Measurements from ENCODE around the gene NFKBIZ.
"Not testable (repeated sequence)": the region's sequence is repeated elsewhere in the genome, so short reads cannot be mapped to it uniquely, and the experiment has no call there.

NFKBIZ gene

DNA sequence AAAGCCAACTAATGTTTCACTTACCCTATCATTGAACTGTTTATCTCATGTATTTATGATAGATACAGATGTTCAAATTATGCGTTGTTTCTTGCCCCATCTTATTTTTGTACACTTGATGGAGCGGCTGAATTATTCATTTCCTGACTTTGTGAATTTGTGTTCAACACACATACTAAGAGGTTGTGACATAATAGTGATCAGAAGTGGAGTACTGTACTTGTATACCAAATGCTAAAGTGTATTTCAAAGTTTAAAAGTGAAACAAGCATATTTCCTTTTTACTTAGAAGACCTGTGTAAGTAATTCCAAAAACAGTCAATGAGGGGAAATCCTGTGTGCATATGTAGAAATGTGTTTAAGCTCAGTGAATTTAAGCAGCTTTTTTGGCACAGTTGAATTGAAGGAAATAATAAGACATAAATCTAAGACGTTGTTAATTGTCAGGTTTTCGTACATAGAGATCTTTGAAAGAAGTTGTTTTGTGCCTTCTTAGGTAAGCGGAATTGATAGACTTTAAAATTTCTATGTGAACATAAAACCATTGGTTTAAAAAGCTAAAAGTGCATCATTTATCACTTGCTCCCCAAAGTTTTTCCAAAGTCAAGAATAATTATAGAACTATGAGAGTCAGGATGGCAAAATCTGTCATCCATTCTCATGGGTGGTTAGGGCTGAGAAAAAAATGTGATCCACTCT lies 1.9 kb downstream of the NFKBIZ start:
- no peak for DNase-seq (ENCODE audit: low read depth, low spot score)

DNA sequence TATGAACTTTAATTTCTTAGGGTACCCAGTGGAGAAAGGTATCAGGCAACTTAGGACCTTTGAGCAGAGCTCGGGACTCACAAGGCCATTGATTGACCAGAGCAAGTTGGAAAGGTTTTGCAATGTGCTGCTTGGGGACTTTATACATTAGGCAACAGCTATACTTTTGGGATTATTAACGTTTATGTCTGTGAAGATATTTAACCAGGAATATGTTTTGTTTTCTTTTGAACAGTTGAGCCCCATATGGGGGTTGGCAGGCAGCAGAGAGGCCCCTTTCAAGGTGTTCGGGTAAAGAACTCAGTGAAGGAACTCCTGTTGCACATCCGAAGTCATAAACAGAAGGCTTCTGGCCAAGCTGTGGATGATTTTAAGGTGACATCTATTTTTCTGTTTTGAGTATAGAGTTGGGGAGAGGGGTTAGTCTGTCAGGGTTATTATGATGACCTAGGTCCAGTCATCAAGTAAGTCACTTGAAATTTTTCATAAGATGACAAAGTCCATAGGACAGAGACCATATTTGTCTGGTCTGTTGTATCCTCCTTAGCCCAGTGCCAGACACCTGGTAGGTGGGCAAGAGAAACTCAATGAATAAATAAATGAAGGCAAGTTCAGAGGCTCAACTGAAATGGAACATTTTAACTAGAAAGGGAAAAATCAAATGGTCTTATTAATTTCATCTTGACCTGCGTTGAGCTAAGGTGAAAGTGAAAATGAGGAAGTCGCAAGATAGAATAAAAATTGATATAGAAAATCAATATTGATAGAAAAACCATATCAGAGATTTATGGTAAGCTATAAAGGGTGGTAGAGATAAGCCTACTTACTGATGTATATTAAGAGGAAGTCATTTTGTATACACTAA lies 2.8 kb downstream of the NFKBIZ start:
- no peak for DNase-seq (ENCODE audit: low read depth, low spot score)

DNA sequence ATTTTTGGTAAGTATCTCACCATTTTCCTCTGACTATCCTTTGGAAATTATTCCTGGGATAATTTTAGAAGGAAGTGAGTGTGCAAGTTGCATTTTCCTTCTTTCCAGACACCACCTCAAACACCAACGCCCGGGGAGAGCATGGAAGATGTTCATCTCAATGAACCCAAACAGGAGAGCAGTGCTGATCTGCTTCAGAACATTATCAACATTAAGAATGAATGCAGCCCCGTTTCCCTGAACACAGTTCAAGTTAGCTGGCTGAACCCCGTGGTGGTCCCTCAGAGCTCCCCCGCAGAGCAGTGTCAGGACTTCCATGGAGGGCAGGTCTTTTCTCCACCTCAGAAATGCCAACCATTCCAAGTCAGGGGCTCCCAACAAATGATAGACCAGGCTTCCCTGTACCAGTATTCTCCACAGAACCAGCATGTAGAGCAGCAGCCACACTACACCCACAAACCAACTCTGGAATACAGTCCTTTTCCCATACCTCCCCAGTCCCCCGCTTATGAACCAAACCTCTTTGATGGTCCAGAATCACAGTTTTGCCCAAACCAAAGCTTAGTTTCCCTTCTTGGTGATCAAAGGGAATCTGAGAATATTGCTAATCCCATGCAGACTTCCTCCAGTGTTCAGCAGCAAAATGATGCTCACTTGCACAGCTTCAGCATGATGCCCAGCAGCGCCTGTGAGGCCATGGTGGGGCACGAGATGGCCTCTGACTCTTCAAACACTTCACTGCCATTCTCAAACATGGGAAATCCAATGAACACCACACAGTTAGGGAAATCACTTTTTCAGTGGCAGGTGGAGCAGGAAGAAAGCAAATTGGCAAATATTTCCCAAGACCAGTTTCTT lies 3.9 kb downstream of the NFKBIZ start:
- DNase-seq (ENCODE audit: low read depth, low spot score), result no peak

DNA sequence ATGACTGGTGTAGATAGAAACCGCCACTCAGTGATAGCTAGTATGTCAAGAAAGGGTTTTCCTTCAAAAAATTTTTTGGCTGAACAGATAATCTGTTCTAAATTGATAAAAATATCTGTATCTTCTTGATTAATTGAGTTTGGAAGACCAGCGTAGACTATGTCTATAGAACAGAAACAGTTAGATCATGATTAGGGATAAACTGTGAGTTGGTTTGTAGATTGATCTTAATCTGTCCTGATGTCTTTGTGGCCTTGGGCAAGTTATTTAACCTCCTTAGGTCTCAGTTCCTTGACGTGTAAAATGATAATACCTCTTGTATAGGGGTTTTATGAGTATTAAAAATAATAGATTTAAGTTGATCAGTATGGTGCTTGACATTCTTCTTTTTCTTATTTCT lies 4.7 kb downstream of the NFKBIZ start:
- DNase-seq (ENCODE audit: low read depth, low spot score), result no peak

DNA sequence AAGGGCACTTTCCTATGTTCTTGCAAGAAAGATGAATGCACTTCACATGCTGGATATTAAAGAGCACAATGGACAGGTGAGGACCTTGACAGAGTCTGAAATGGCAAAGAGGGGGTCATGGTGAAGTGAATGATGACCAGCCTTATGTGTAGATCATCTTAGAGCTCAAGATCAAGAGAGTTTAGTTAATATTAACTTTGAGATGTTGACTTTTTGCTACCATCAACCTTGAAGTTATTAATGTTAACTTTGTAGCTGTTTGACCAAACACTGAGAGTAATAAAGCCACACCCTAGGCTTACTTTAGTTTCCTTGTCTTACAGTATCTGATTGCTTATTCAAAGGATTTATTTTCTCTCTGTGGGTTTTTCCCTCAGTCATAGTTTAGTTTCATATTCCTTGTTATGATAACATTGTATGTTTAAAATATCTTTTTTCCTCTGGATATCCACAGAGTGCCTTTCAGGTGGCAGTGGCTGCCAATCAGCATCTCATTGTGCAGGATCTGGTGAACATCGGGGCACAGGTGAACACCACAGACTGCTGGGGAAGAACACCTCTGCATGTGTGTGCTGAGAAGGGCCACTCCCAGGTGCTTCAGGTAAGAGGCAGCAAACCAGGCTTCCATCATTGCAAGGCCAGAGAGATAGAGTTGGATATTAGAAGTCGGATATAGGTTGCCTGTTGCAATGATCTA lies 5.4 kb downstream of the NFKBIZ start:
- no peak for DNase-seq (ENCODE audit: low read depth, low spot score)

DNA sequence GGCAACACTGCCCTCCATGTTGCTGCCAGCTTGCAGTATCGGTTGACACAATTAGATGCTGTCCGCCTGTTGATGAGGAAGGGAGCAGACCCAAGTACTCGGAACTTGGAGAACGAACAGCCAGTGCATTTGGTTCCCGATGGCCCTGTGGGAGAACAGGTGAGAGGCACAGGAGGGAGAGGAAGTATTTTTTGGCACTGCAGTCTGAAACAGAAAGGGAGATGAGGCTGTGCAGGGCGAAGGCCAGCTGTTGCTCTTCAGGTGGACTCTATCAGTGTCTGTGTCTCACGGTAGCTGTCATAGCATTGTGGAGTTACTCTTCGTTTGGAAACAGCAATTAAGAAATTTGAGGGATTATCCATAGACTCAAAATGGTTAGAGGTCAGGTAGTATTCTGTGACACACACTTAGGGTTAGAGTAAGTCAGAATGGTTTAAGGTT lies 8.0 kb downstream of the NFKBIZ start:
- no peak for DNase-seq (ENCODE audit: low read depth, low spot score)

DNA sequence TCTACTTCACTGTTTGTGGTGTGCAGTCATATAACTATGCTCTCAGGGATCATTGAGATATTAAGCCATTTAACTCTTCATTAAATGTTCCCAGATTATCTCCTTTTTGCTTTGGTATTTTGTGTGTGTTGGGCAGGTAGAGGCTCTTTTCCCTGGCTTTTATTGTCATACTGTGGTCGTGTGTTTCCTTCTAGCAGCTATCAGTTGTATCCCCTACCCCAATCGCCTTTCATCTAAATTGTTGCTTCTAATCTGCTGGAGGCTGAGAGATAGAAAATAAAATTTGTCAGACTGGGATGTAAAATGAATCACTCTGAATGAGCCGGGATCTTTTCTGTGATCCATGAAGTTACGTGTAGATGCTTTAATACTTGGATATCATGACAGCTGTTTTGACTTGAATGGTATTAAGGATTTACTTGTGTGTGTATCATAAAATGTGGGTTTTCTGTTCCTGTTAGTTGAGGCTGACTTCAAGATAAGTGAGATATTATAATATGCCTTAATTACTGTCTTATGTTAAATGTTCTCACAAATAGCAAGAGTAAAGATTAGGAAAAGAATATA lies 9.2 kb downstream of the NFKBIZ start:
- no peak for DNase-seq (ENCODE audit: low read depth, low spot score)

DNA sequence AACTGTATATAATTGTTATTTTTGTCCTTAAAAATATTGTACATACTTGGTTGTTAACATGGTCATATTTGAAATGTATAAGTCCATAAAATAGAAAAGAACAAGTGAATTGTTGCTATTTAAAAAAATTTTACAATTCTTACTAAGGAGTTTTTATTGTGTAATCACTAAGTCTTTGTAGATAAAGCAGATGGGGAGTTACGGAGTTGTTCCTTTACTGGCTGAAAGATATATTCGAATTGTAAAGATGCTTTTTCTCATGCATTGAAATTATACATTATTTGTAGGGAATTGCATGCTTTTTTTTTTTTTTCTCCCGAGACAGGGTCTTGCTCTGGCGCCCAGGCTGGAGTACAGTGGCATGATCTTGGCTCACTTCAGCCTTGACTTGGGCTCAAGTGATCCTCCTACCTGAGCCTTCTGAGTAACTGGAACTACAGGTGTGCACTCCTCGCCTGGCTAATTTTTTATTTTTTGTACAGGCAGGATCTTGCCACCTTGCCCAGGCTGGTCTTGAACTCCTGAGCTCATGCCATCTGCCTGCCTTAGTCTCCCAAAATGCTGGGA lies 10.7 kb downstream of the NFKBIZ start:
- DNase-seq (ENCODE audit: low read depth, low spot score), result no peak

DNA sequence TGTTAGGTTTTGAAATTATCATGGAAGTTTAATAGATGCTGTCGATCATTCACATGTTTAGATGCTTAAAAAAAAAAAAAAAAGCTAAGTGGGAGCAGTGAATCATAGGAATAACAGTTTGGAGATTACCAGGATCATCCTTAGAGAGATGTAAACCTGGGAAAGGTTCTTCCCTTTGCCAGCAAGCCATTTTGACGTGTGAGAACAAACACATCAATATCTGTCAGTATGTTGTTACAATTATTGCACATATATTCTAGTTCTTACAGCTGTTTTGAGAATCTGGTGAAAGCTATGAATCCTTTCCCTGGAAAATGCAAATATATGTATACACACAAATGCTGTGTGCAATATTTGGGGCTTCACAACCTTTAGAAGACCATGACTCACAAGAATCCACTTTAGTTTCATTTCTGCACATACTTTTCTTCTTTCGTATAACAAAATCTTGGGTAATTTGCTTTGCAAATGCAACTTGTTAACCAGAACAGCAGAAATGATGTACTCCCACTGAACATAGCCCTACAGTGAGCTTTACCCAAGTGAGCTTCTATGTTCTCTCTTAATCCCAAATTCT lies 12.0 kb downstream of the NFKBIZ start:
- DNase-seq (ENCODE audit: low read depth, low spot score), result no peak

DNA sequence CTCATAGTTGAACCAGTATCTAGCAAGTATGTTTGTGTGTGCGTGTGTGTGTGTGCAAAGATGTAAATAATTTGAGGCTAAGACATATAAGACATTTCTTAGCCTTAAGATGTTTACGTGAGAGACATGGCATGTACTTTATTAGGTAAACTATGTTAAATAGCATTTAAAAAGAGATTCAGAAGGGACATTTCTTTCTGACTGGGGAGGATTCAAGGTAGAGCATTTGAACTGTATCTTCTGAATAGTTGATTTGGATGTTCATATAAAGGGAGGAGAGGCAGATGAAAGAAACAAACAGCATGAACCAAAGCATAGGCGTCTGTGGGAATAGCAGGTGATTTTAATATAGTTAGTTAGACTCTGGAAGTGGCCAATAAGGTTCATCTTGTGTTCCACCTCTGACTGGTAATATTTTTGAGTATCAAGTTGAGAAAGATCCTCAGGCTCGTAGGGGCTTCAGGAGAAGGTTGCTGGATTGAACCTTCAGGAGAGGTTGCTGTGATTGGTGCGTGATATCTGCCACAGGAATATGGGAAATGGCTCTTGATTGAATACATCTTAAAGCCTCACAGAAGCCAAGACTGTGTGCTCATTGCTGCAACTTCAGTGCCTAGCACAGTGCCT lies 12.6 kb downstream of the NFKBIZ start:
- DNase-seq (ENCODE audit: low read depth, low spot score), result no peak

DNA sequence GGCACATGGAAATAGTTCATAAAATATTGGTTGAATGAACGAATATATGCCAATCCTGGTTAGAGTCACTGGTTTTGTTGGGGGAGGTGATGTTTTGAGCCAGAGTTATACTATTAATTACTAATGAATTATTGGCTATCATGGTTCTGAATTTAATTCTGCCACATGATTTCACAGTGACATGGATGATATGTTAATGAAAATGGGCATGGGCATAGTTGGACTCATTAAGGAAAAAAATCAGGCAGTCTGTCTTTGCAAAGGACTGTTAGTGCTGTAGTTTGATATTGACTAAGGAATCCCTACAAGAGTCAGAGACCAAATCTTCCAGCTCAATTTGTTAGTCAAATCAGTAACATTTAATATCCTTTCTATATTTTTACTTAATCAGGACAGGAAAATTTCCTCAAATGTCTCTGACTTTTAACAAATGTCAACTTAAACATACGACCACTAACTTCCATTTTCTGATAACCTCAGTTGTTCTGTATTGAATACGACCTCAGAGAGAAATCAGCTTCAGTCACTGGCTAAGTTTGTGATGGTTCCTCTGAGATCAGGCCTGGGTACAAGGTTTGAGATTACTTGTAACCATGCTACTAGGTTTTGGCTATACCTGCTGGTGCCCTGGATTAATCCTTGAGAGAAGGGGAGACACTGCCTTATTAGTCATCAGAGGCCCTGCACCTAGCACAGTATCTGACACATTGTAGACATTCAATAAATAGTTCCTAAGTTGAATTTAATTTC lies 13.3 kb downstream of the NFKBIZ start:
- no peak for DNase-seq (ENCODE audit: low read depth, low spot score)

DNA sequence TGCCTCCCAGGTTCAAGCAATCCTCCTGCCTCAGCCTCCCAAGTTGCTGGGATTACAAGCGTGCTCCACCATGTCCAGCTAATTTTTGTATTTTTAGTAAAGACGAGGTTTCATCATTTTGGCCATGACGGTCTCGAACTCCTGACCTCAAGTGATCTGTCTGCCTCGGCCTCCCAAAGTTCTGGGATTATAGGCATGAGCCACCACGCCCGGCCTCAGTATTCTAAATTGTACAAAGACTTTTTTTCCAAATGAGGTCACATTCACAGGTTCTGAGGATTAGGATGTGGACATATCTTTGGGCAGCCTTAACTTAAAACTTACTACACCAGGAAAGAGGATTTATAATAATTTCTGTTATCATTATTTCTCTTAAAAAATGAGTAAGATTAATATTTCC lies 15.6 kb downstream of the NFKBIZ start:
- not testable (repeated sequence) for DNase-seq (ENCODE audit: low read depth, low spot score)

DNA sequence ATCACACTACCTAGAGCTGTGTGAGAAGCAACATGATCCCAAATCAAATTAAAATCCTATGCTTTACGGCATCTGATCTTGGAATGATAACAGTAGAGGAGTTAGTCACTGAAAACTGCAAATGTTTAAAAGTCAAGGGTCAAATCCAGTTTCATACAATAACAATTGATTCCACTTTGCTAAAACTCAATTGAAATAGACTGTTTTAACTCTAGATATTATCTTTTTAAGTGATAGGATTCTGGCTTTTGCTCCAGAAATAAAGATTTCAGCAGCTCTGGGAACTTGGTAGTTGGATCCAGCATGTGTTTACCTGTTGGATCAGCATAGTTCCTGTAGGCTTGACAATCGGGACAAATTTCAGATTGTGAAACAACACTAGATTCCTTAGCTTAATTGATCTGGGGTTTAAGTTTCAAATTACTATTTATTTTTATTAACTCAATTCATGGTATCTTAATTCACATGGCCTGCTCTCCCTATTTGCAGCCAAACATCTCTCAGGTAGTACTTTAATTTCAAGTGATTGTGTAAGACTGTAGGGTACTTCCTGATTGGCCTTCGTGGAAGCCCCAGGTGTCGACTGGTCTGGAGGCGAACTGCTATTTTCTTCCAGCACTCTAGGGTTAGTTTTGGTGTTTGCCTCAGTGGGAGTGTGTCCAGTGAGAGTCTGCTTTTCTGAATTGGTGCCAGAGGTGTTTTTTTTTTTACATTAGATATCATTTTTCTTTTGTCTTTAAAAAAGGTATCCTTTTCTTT lies 16.6 kb downstream of the NFKBIZ start:
- no peak for DNase-seq (ENCODE audit: low read depth, low spot score)

DNA sequence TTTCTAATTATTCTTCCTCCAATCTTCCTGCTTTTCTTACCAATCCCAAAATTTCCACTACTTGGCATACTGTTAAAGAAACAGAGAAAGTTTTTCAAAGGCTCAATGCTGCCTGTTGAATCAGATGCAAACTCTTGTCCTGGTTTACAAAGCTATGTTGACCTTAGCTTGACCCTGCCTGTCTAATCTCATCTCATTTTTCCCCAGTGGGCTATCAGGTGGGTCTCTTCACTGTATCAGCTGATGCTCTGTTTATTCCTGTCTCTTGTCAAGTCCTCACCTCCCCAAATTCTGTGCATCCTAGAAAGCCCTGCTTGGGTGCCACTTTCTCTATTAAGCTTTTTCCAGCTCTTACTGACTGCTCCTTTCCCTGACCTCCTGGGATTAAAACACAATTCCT lies 18.2 kb downstream of the NFKBIZ start:
- DNase-seq (ENCODE audit: low read depth, low spot score), result no peak

DNA sequence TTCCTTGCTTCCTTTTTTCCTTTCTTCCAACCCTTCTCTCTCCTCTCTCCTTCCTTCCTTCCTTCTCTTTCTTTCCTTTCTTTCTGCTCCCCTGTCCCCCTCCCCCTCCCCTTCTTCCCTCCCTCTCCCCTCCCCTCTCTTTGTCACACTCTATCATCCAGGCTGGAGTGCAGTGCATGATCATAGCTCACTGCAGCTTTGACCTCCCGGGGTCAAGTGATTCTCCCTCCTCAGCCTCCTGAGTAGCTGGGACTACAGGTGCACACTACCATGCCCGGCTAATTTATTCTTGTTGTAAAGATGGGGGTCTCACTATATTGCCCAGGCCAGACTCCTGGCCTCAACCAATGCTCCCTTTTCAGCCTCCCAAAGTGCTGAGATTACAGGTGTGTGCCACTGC lies 18.7 kb downstream of the NFKBIZ start:
- no peak for DNase-seq (ENCODE audit: low read depth, low spot score)

DNA sequence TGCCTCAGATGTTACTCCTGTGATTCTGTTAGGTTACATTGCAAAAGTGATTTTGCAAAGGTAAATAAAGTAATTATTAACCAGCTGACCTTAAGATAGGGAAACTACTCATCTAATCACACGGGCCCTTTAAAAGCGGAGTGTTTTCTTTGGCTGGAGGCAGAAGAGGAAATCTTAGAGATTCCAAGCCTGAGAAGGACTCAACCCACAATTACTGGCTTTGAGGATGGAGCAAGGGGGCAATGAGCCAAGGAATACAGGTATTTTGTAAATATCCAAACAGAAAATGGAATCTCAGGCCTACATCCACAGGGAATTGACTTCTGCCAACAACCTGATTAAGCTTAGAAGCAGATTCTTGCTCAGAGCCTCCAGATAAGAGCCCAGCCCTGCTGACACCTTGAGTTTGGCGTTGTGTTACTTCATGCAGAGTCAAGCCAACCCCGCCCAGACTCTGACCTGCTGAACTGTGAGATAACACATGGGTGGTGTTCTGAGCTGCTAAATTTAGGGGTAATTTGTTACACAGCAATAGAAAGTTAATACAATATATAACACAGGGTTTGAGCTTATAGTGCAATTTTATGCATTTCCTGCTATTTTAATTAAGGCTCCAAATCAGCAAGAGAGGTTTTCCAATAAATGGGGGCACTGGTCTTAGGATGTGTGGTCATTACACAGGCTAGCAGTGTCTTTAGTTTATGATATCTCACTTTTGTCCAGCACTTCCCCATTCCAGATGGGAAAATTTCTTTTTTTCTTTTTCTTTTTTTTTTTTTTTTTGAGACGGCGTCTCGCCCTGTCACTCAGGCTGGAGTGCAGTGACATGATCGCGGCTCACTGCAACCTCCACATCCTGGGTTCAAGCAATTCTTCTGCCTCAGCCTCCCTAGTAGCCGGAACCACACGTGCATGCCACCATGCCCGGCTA lies 19.5 kb downstream of the NFKBIZ start:
- DNase-seq (ENCODE audit: low read depth, low spot score), result no peak

DNA sequence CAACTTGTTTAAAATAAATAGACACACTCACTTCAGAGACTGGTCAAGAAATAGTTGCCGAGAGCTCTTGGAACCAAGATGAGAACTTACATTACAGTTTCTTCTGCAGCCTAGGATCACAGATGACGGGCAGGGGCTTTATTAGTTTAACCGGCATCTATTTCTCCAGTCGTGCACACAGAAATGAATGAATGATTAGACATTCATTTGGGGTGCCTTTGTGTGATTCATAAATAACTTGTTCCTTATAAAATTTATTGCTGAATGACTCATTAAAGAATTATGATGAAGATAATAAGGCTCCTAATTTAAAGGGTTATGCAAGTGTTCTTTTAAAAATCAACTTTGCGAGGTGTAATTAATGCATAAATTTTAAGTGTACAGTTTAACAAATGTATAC lies 20.8 kb downstream of the NFKBIZ start:
- DNase-seq (ENCODE audit: low read depth, low spot score), result no peak
